GM19468 (cell line): ENCODE data around the gene GRN.
"Not testable (repeated sequence)": the region's sequence is repeated elsewhere in the genome, so short reads cannot be mapped to it uniquely, and the experiment has no call there.

Experiments
- ATAC-seq: cut with Tn5 transposase; IDR thresholded peaks from one replicate; pipeline ENCODE4 v1.9.1; 2021; ENCODE audit warnings: mild to moderate bottlenecking, moderate library complexity, moderate number of reproducible peaks; ENCODE audit not compliant: unreplicated experiment; ENCODE audit errors: extremely low read depth

The GRN gene

GRCh38 chr17:44376779-44377178 lies 31.7 kb downstream of the GRN start:
- ATAC-seq, result no peak

GRCh38 chr17:44378171-44378705 lies 33.1 kb downstream of the GRN start:
- ATAC-seq, result no peak

- ATAC-seq, result no peak
Measured at GRCh38 chr17:44379887-44380286, 34.8 kb downstream of the GRN start.

- no peak for ATAC-seq
Measured at GRCh38 chr17:44380767-44381166, 35.7 kb downstream of the GRN start.

GRCh38 chr17:44381810-44382305 lies 36.8 kb downstream of the GRN start:
- ATAC-seq, result no peak

DNA sequence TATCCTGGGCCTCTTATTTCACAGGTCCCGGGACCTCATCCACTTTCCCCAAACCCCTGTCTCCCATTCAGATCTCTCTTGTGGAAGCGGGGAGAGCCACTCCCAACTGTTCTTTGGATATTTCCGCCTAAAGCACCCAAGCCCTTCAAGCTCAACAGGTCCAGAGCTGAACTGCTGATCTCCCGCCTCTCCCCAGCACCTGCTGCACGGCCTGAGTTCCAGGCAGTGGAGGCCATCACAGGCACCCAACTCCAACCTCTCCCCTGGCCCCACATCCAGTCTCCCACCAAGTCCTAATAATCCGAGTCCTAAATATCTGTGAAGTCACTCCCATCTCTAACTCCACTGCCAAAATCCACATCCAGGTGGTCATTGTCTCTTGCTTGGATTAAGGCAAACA lies 37.8 kb downstream of the GRN start:
- no peak for ATAC-seq

DNA sequence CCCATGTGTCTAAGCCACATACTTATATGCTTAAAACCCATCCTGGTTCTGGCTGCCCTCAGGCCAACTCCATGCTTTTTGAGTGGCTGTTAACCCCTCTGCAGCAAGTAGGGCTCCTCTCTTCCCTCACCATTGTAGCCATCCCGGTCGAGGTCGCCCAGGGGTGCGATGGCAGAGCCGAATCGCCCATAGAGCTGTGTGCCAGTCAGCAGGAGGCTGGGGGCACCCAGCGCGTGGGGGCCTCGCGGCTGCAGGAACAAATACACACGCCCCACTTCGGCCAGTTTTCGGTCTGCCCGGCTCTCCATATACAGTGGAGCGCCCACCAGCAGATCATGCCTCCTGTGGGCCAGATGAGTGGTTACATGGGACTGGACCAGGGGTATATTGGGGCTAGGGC lies 38.3 kb downstream of the GRN start:
- no peak for ATAC-seq

DNA sequence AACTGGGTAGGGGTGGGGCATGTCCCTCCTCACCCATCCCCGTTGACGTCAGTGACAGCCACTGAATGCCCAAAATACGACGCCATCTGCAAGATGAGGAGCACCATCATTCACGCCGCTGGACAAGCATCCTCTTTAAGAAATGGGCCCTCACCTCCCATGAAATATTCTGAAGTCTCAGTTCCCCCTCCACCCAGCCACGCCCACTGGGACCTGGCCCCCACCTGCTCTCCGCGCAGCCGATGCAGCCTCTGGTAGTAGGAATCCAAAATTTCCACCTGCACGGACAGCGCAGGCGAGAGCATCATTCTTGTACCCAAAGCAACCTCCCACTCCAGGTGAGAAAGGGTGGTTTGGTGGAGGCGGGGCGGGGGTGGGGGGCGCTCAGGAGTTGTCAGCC lies 38.8 kb downstream of the GRN start:
- no peak for ATAC-seq

- ATAC-seq, result no peak
Measured at GRCh38 chr17:44384281-44384822, 39.2 kb downstream of the GRN start.

- ATAC-seq, result no peak
Measured at GRCh38 chr17:44384823-44385286, 39.8 kb downstream of the GRN start.

DNA sequence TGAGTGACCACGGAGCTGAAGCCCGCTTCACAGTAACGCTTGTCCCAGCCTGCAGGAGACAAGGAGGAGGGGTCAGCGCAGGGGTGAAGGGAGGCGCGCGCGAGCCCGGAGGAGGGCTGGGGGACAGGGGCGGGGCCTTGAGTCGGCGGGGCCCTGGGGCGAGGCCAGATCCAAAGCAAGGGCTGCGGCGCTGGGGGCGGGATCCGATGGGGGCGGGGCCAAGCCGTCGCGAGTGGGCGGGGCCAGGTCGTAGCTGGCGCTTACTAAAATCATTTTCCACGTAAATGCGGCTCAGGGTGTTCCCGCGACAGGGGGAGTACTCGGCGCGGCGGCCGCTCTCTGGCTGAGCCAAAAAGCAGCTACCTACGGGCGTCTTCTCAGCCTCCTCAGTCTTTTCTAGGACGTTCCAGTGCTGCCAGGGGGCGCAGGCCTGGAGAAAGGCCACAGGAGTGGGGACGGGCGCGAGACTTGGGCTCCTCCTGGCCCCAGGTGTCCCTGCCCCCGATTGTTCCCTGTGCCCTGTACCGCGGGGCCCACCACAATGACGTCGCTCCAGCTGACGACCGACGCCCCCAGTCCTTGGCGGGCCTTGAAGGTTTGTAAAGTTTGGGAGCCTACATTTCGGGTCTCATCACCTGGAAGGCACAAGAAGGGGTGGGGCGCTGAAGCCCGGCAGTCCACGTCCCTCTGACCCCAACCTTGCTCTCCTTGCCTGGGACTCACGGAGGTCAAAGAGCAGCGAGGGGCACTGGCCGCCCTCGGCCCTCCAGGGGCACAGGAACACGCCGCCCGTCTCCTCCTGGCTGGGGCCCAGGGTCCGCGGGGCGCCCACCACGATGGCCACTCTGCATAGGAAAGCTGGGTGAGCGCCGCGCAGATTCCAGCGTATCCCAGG lies 40.4 kb downstream of the GRN start:
- no peak for ATAC-seq

- ATAC-seq, result no peak
Measured at GRCh38 chr17:44386182-44386525, 41.1 kb downstream of the GRN start.

DNA sequence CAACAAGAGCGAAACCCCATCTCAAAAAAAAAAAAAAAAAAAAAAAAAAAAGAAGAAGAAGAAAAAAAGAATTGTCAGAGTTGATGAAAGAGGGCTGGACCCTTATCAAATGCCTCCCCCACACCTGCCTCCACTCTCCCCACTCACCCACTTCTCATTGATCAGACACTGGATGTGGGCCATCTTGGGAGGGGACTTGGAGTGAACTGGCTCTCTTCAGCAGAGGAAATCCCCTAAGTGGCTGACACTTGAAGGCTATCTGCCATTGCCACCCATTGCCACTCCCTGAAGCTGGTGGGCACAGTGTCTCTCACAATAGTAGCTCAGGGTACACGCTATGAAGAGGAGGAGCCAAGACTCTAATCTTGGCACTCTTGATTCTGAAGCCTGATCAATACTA lies 42.7 kb downstream of the GRN start:
- ATAC-seq, result no peak

DNA sequence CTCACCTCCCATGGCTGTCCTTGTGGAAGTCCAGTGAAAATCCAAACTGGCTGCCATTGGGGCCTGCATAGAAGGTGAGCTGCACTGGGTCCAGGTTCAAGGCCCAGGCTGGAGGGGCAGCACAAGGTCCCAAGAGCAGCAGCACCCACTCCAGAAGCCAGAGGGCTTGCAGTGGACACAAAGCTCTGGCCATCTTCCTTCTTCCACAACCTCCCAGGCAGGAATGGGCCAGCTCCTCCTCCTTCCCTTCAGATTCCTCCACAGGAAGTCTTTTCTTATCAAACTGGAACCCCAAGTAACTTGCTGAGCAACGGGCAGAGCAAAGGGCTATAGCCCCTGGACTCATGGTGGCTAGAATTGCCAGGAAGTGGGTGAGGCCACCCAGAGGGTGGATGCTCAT lies 44.2 kb downstream of the GRN start, which contains the start of gene ITGA2B:
Gene ITGA2B (minus strand): TSS at position 369 of the 400 bp plus-strand sequence. CDS start 176 bp downstream, at position 193.
- no peak for ATAC-seq

DNA sequence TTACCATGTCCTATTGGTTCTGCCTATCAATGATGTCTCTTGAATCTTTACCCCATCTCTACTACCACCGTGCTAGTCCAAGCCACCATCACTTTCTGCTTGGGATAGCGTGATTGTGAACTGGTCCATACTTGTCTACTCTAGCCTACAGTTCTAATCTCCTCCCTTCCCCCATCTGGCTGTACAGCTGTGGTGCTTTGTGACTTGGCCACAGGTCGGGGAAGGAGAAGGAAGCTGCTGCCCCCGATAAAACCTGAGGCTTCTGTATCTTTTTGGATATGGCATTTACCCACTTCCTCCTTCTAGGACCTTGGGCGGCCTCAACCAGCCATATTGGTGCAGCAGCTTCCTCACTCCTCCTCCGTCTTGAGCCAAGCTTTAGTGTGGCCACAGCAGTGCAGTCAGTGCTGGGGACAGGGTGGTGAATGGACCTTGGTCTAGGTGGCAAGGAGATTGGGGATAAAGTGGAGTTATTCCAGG lies 44.7 kb downstream of the GRN start:
- ATAC-seq, result no peak

DNA sequence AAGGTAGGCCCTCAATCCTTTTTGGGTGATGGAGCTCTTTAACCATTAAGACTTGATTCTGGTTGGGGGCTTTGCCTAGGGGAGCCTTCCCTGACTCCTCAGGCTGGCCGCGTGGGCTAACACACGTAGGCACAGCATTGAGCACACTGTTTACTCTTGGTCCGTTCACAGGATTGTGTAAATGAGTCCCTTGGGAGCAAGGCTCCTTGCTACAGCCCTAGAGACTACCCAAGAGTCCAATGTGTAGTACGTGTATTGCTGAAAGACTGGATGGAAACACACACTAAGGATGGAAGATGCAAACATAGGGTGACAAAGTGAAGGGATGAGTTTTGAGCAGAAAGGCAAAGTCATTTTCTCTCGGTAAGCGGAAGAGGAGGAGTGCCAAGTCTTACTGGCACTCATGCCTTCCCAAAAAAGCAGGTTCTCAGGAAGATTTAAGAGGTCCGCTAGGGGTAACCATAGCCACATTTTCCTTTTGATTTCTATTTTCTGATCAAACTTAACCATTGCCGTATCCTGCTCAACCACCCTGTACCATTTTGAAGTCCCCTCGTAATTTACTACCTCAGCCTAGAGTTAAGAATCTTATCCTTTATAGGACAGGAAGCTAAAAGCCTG lies 45.3 kb downstream of the GRN start:
- ATAC-seq, result no peak

GRCh38 chr17:44394112-44394511 lies 49.0 kb downstream of the GRN start:
- ATAC-seq, result not testable (repeated sequence)

- ATAC-seq, result no peak
Measured at GRCh38 chr17:44394833-44395232, 49.7 kb downstream of the GRN start.

DNA sequence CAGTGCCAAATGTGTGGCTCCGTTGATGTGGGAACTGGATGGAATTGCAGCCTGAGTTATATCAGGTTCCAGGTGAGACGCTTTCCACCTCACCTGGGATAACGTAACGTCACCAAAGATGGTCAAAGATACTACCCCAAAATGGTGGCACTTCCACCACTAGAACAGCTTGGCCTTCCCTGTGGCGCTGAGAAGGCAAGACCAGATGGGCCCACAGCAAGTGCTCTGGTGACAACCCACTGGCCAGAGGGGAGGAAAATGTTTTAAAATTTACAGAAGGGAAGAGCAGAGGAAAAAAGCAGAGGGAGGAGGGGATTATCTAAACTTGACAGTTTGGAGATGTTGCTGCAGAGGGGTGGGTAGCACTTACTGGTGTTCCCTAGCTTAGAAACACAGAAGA lies 51.8 kb downstream of the GRN start:
- ATAC-seq, result no peak

DNA sequence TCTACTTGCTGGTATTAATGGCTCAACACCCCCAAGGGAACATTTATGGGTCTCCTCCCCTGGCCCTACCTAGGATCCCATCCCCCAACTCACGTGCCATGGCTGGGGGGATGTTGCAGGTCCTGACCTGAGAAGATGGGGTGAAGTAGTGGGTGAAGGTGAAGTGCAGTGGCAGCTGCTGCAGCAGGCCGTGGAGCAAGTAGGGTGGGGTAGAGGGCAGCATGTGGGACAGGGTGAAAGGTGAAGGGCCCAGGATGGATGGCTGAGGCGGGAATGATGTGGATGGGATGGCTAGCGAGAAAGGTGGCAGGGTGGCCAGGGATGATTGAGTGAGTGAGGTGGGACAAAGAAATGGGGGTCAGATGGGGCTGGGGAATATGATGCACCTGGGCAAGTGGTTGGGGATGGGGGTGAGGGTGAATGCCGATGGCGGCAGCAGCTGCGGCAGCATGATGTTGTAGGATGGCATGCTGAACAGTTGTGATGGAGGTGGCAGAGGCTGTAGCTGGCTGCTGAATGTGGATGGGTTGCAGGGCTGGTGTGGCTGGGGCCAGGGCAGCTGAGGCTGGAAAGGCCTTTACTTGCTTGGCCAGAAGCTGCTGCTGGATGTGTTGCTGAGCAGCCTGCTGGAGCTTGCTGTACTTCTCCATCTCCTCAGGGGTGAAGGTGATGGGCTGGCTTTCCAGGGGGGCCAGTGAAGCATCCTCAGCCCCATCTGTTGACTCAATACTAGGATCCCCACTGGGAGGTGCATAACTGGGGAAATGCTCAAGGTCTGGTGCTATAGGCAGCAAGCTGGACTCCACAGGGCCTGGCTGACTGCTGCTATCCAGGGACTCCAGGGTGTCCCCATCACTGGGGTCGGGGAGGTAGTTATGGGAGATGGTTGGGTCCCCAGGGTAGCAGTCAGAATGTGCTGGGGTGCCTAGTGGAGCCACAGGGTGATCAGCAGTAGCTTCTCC lies 52.7 kb downstream of the GRN start:
- no peak for ATAC-seq
